IMR-90 (cell line): ENCODE measurements around the gene PALS2. TPM values are rescaled to one million over a fixed set of nuclear protein-coding genes. Genes with fewer than 3 reads are reported as not detected.

Source experiments
- ATAC-seq: fragments of 200-7000 bp; cut with Tn5 transposase; 2 replicates; pipeline ENCODE4 v1.9.1; 2020; ENCODE audit warnings: low read depth, mild to moderate bottlenecking, moderate library complexity
- BruUV-seq: library from RNA; stranded (reverse); fragments of 400-500 nt; replicated peaks from 2 replicates; lab custom pipeline; 2021; lab: Mats Ljungman, UMichigan
- CTCF ChIA-PET: fragments of 300-600 bp; formaldehyde crosslinking; extraction: SDS; loops from one replicate; lab custom pipeline; 2021; ENCODE audit warnings: antibody characterized with exemption; lab: Yijun Ruan, JAX
- POLR2A ChIA-PET: fragments of 300-600 bp; sonication (Branson Sonifier 250); formaldehyde crosslinking; loops from one replicate; lab custom pipeline; 2022; ENCODE audit warnings: antibody characterized with exemption; ENCODE audit not compliant: unreplicated experiment; lab: Charles Lee
- DNase-seq: peaks from one replicate; pipeline ENCODE4 v3.0.0; 2013
- H2AFZ ChIP-seq: replicated peaks from 2 replicates; pipeline ENCODE3; 2013; ENCODE audit warnings: low read length, mild to moderate bottlenecking; ENCODE audit not compliant: poor library complexity
- H2AK5ac ChIP-seq: 2 replicates; pipeline ENCODE4 v1.6.1; 2013; ENCODE audit warnings: low read depth, low read length, inconsistent platforms
- H2AK9ac ChIP-seq: replicated peaks from 2 replicates; pipeline ENCODE3; 2013; ENCODE audit warnings: mild to moderate bottlenecking, low read depth, low read length, moderate library complexity; ENCODE audit not compliant: poor library complexity
- H2BK120ac ChIP-seq: 2 replicates; pipeline ENCODE4 v1.6.1; 2013; ENCODE audit warnings: low read depth, low read length, inconsistent platforms
- H2BK15ac ChIP-seq: 3 replicates; pipeline ENCODE4 v1.6.1; 2013; ENCODE audit warnings: low read depth, low read length, inconsistent platforms
- H2BK20ac ChIP-seq: 2 replicates; pipeline ENCODE4 v1.6.1; 2013; ENCODE audit warnings: low read depth, mild to moderate bottlenecking, inconsistent platforms, low read length, moderate library complexity
- H2BK5ac ChIP-seq: 2 replicates; pipeline ENCODE4 v1.6.1; 2013; ENCODE audit warnings: mild to moderate bottlenecking, low read depth, low read length, inconsistent platforms; ENCODE audit not compliant: poor library complexity, severe bottlenecking
- H3K14ac ChIP-seq: replicated peaks from 2 replicates; pipeline ENCODE4 v1.6.1; 2013; ENCODE audit warnings: low read depth, low read length, inconsistent platforms
- H3K18ac ChIP-seq: 2 replicates; pipeline ENCODE4 v1.6.1; 2013; ENCODE audit warnings: low read depth, low read length, control low read depth
- H3K23ac ChIP-seq: 2 replicates; pipeline ENCODE4 v1.6.1; 2013; ENCODE audit warnings: low read depth, low read length, inconsistent platforms
- H3K27ac ChIP-seq: 2 replicates; pipeline ENCODE4 v1.5.1; 2013; ENCODE audit warnings: mild to moderate bottlenecking, control low read depth, low read length; ENCODE audit not compliant: insufficient read depth
- H3K27me3 ChIP-seq: 2 replicates; pipeline ENCODE4 v1.6.1; 2013; ENCODE audit warnings: low read length; ENCODE audit not compliant: control insufficient read depth, insufficient read depth
- H3K36me3 ChIP-seq: 2 replicates; pipeline ENCODE4 v1.6.1; 2013; ENCODE audit warnings: low read length, mixed read lengths; ENCODE audit not compliant: control insufficient read depth, insufficient read depth
- H3K4ac ChIP-seq: 2 replicates; pipeline ENCODE4 v1.6.1; 2013; ENCODE audit warnings: low read depth, low read length, inconsistent platforms
- H3K4me1 ChIP-seq: 2 replicates; pipeline ENCODE4 v1.6.1; 2013; ENCODE audit warnings: low read length, mixed read lengths; ENCODE audit not compliant: control insufficient read depth, insufficient read depth
- H3K4me2 ChIP-seq: 2 replicates; pipeline ENCODE4 v1.6.1; 2013; ENCODE audit warnings: low read depth, mild to moderate bottlenecking, control low read depth, low read length, moderate library complexity
- H3K4me3 ChIP-seq: 2 replicates; pipeline ENCODE4 v1.5.1; 2013; ENCODE audit warnings: low read depth, mild to moderate bottlenecking, control low read depth, low read length, moderate library complexity; ENCODE audit not compliant: insufficient read depth
- H3K56ac ChIP-seq: 2 replicates; pipeline ENCODE4 v1.6.1; 2013; ENCODE audit warnings: low read length, inconsistent platforms; ENCODE audit not compliant: insufficient read depth; ENCODE audit errors: extremely low read depth
- H3K79me1 ChIP-seq, 2 experiments: 2 replicates each; pipeline ENCODE4 v1.6.1; 2013; ENCODE audit warnings: low read length in 2 of 2, inconsistent platforms in 1 of 2, low read depth in 1 of 2
- H3K9ac ChIP-seq: 2 replicates; pipeline ENCODE4 v1.6.1; 2013; ENCODE audit warnings: low read depth, low read length, control low read depth
- H3K9me1 ChIP-seq: 2 replicates; pipeline ENCODE4 v1.6.1; 2013; ENCODE audit warnings: low read length, inconsistent platforms; ENCODE audit not compliant: insufficient read depth
- H3K9me3 ChIP-seq: 2 replicates; pipeline ENCODE4 v1.6.1; 2013; ENCODE audit warnings: low read length; ENCODE audit not compliant: control insufficient read depth, insufficient read depth
- H4K20me1 ChIP-seq: 2 replicates; pipeline ENCODE4 v1.6.1; 2013; ENCODE audit warnings: low read length, inconsistent platforms; ENCODE audit not compliant: insufficient read depth
- H4K5ac ChIP-seq: 2 replicates; pipeline ENCODE4 v1.6.1; 2013; ENCODE audit warnings: mild to moderate bottlenecking, low read depth, low read length, control low read depth
- H4K8ac ChIP-seq, 2 experiments: 2 replicates each; pipeline ENCODE4 v1.6.1; 2013; ENCODE audit warnings: low read depth in 2 of 2, low read length in 2 of 2, control low read depth in 1 of 2, inconsistent platforms in 1 of 2
- H4K91ac ChIP-seq: 2 replicates; pipeline ENCODE4 v1.6.1; 2013; ENCODE audit warnings: low read depth, low read length, inconsistent platforms; ENCODE audit not compliant: insufficient read depth
- BHLHE40 ChIP-seq: fragments of 150-350 bp; IDR thresholded peaks from 2 replicates; pipeline ENCODE4 v1.6.1; 2016; ENCODE audit warnings: mild to moderate bottlenecking, low read depth, low read length
- CTCF ChIP-seq: conservative IDR thresholded peaks from 2 replicates; pipeline ENCODE4 v1.5.1; 2012; ENCODE audit warnings: mild to moderate bottlenecking, low read depth, low read length, improper control_type of control experiment
- ELK1 ChIP-seq: fragments of 150-350 bp; IDR thresholded peaks from 2 replicates; pipeline ENCODE4 v1.6.1; 2016; ENCODE audit warnings: low read depth, mild to moderate bottlenecking, low read length, moderate library complexity, borderline replicate concordance
- FOS ChIP-seq: fragments of 150-350 bp; IDR thresholded peaks from 2 replicates; pipeline ENCODE4 v1.6.1; 2016; ENCODE audit warnings: low read depth, low read length
- MAFK ChIP-seq: IDR thresholded peaks from 2 replicates; pipeline ENCODE4 v1.6.1; 2012; ENCODE audit warnings: low read depth, low read length, improper control_type of control experiment
- NFE2L2 ChIP-seq: fragments of 150-350 bp; IDR thresholded peaks from 2 replicates; pipeline ENCODE4 v1.6.1; 2016; ENCODE audit warnings: low read depth, mild to moderate bottlenecking, low read length
- RAD21 ChIP-seq: IDR thresholded peaks from 2 replicates; pipeline ENCODE4 v1.6.1; 2012; ENCODE audit warnings: low read length, improper control_type of control experiment
- WGBS, 2 experiments: methylation state at CpG; one replicate each; pipeline versions ENCODE4 v1.1.5 to v1.1.7; 2013; ENCODE audit warnings: missing lambda C conversion rate in 2 of 2; ENCODE audit not compliant: insufficient read length in 1 of 2; ENCODE audit errors: extremely low coverage in 2 of 2; 5-methylcytosine and 5-hydroxymethylcytosine counted together
- dilution Hi-C: fragments of 300-500 bp; cut with HindIII; formaldehyde crosslinking; loops from one replicate; pipeline ENCODE4 v1.14.3; 2018; ENCODE audit warnings: low sequenced_read_pairs; ENCODE audit not compliant: unreplicated experiment
- in situ Hi-C: fragments of 300-500 bp; cut with MboI; formaldehyde crosslinking; loops from 3 replicates; pipeline ENCODE4 v1.14.3; 2019; ENCODE audit warnings: low sequenced_read_pairs, inconsistent platforms, mixed read lengths
- intact Hi-C: fragments of 100-400 bp; cut with micrococcal nuclease; formaldehyde crosslinking; loops from 2 replicates; pipeline ENCODE4 v1.10.0; 2022
- polyA plus RNA-seq, 3 experiments: library from polyadenylated mRNA; depleted of rRNA; stranded (reverse); fragments of >200 nt; gene quantifications; 2 replicates each; pipeline ENCODE4 v1.2.3, GENCODE V29; 2012; ENCODE audit warnings: low replicate concordance in 1 of 3
- total RNA-seq: library from RNA; depleted of rRNA; stranded (reverse); fragments of >200 nt; gene quantifications from 2 replicates; pipeline ENCODE4 v1.2.3, GENCODE V29; 2012
- TF ChIP-seq, protein P1 (sequence below): fragments of 150-350 bp; IDR thresholded peaks from 2 replicates; pipeline ENCODE4 v1.6.1; 2017; ENCODE audit warnings: mild to moderate bottlenecking, antibody characterized with exemption, low read length, low read depth

The PALS2 gene
- total and polyA plus RNA-seq, 2 of the 4 experiments (the other 2 are of a cell fraction), result 8.8 to 15.4 TPM

GRCh38 chr7:24572016-24572392 lies 1.2 kb upstream of the PALS2 start:
- DNase-seq, result no peak
- Histone ChIP-seq H3K9ac (0 out of 2 replicates have a peak overlapping the region, but pooled peaks have one; percentile 58), H4K91ac (no peak overlapping the region), H3K9me1 (no peaks in the 10 kb centered on the region), H2BK120ac (no peak overlapping the region), H3K4me2 (no peak overlapping the region), H3K23ac (no peak overlapping the region), H4K8ac (no peak overlapping the region), H2AK5ac (no peak overlapping the region), H2AK9ac (no peak overlapping the region), H3K14ac (no peak overlapping the region), H2BK5ac (no peak overlapping the region), H3K36me3 (no peaks in the 10 kb centered on the region), H3K56ac (no peak overlapping the region), H2BK20ac (no peak overlapping the region), H3K27ac (no peak overlapping the region), H2BK15ac (no peak overlapping the region), H3K9me3 (no peaks in the 10 kb centered on the region), H3K4ac (no peak overlapping the region), H4K5ac (no peak overlapping the region), H3K79me1 (peaks cover 10 to 18% of the 10 kb centered on the region in 2 experiments; a peak in 3 of 4 replicates), H3K18ac (no peak overlapping the region), H3K4me1 (0 out of 2 replicates have a peak, but pooled peaks cover 2% of the 10 kb centered on the region), H4K20me1 (no peaks in the 10 kb centered on the region), H3K27me3 (peaks cover 30% of the 10 kb centered on the region), H3K4me3 (no peak overlapping the region), H2AFZ (no peak overlapping the region)
- BruUV-seq, result no TSS peak
- intact Hi-C loops (loop anchor here (5.0 to 10.0 kb wide), 3 partner anchors 170 to 857 kb away; partner anchors contain the start of genes OSBPL3 and STK31), in situ Hi-C loops (loop anchor here (10.0 kb wide), 2 partner anchors 93 to 533 kb away; no protein-coding TSS in a partner anchor), dilution Hi-C loops (no loop called here)
- POLR2A ChIA-PET, result no interaction called here
- CTCF ChIA-PET, result no interaction called here
- no CpG with 5 or more reads among the region's 4 CpGs for WGBS, 2 experiments
- TF ChIP-seq NFE2L2, result no peak
- no peak for TF ChIP-seq ELK1
- no peak for TF ChIP-seq BHLHE40
- no peak for TF ChIP-seq RAD21
- no peak for TF ChIP-seq CTCF
- no peak for TF ChIP-seq MAFK
- no peak for TF ChIP-seq FOS
- TF ChIP-seq, protein P1, sequence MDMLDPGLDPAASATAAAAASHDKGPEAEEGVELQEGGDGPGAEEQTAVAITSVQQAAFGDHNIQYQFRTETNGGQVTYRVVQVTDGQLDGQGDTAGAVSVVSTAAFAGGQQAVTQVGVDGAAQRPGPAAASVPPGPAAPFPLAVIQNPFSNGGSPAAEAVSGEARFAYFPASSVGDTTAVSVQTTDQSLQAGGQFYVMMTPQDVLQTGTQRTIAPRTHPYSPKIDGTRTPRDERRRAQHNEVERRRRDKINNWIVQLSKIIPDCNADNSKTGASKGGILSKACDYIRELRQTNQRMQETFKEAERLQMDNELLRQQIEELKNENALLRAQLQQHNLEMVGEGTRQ, result no peak
- no peak for ATAC-seq
